ENCODE results near the gene MTMR12.

The MTMR12 gene

GRCh38 chr5:32206509-32207354 is 106.0 kb downstream of the MTMR12 start:
- H3K4me1 ChIP-seq (ENCODE audit: insufficient read depth, low read length) = 0 out of 2 replicates have a peak, but pooled peaks cover 5% of the 10 kb centered on the region
- H3K9me3 ChIP-seq (ENCODE audit: control insufficient read depth, insufficient read depth, low read length) = no peaks in the 10 kb centered on the region; the same call in 1 of the 2 replicates
- no peak overlapping the region for H3K9ac ChIP-seq (ENCODE audit: low read depth, low read length)
- no peaks in the 10 kb centered on the region for H3K36me3 ChIP-seq (ENCODE audit: insufficient read depth, low read length)

- H3K9ac ChIP-seq (ENCODE audit: low read depth, low read length) = no peak overlapping the region
- 0 out of 2 replicates have a peak, but pooled peaks cover 2% of the 10 kb centered on the region for H3K4me1 ChIP-seq (ENCODE audit: insufficient read depth, low read length)
- H3K36me3 ChIP-seq (ENCODE audit: insufficient read depth, low read length) = no peaks in the 10 kb centered on the region
- no peaks in the 10 kb centered on the region; the same call in 1 of the 2 replicates for H3K9me3 ChIP-seq (ENCODE audit: control insufficient read depth, insufficient read depth, low read length)
Observed at GRCh38 chr5:32206053-32206452, 106.7 kb downstream of the MTMR12 start.

- Histone ChIP-seq H3K36me3 (ENCODE audit: insufficient read depth, low read length) (no peaks in the 10 kb centered on the region), H3K4me1 (ENCODE audit: insufficient read depth, low read length) (no peaks in the 10 kb centered on the region), H3K9ac (ENCODE audit: low read depth, low read length) (no peak overlapping the region), H3K9me3 (ENCODE audit: control insufficient read depth, insufficient read depth, low read length) (no peaks in the 10 kb centered on the region; the same call in 1 of the 2 replicates)
Observed at GRCh38 chr5:32202394-32202793, 110.3 kb downstream of the MTMR12 start.

GRCh38 chr5:32201122-32201753 is 111.5 kb downstream of the MTMR12 start:
- Histone ChIP-seq H3K36me3 (ENCODE audit: insufficient read depth, low read length) (no peaks in the 10 kb centered on the region), H3K4me1 (ENCODE audit: insufficient read depth, low read length) (no peaks in the 10 kb centered on the region), H3K9me3 (ENCODE audit: control insufficient read depth, insufficient read depth, low read length) (no peaks in the 10 kb centered on the region), H3K9ac (ENCODE audit: low read depth, low read length) (no peak overlapping the region)

GRCh38 chr5:32197032-32197431 is 115.7 kb downstream of the MTMR12 start:
- no peaks in the 10 kb centered on the region for H3K9me3 ChIP-seq (ENCODE audit: control insufficient read depth, insufficient read depth, low read length)
- no peaks in the 10 kb centered on the region for H3K4me1 ChIP-seq (ENCODE audit: insufficient read depth, low read length)
- no peak overlapping the region for H3K9ac ChIP-seq (ENCODE audit: low read depth, low read length)
- H3K36me3 ChIP-seq (ENCODE audit: insufficient read depth, low read length) = no peaks in the 10 kb centered on the region

GRCh38 chr5:32195265-32195664 is 117.5 kb downstream of the MTMR12 start:
- H3K4me1 ChIP-seq (ENCODE audit: insufficient read depth, low read length) = no peaks in the 10 kb centered on the region
- no peaks in the 10 kb centered on the region for H3K36me3 ChIP-seq (ENCODE audit: insufficient read depth, low read length)
- no peak overlapping the region for H3K9ac ChIP-seq (ENCODE audit: low read depth, low read length)
- H3K9me3 ChIP-seq (ENCODE audit: control insufficient read depth, insufficient read depth, low read length) = no peaks in the 10 kb centered on the region

- Histone ChIP-seq H3K36me3 (ENCODE audit: insufficient read depth, low read length) (no peaks in the 10 kb centered on the region), H3K9ac (ENCODE audit: low read depth, low read length) (no peak overlapping the region), H3K4me1 (ENCODE audit: insufficient read depth, low read length) (no peaks in the 10 kb centered on the region), H3K9me3 (ENCODE audit: control insufficient read depth, insufficient read depth, low read length) (no peaks in the 10 kb centered on the region)
Observed at GRCh38 chr5:32193591-32193990, 119.1 kb downstream of the MTMR12 start.

- H3K36me3 ChIP-seq (ENCODE audit: insufficient read depth, low read length) = no peaks in the 10 kb centered on the region
- no peaks in the 10 kb centered on the region for H3K4me1 ChIP-seq (ENCODE audit: insufficient read depth, low read length)
- H3K9me3 ChIP-seq (ENCODE audit: control insufficient read depth, insufficient read depth, low read length) = no peaks in the 10 kb centered on the region
- no peak overlapping the region for H3K9ac ChIP-seq (ENCODE audit: low read depth, low read length)
Observed at GRCh38 chr5:32190095-32190494, 122.6 kb downstream of the MTMR12 start.

GRCh38 chr5:32187675-32188074 is 125.1 kb downstream of the MTMR12 start:
- H3K4me1 ChIP-seq (ENCODE audit: insufficient read depth, low read length) = no peaks in the 10 kb centered on the region
- no peaks in the 10 kb centered on the region for H3K36me3 ChIP-seq (ENCODE audit: insufficient read depth, low read length)
- no peak overlapping the region for H3K9ac ChIP-seq (ENCODE audit: low read depth, low read length)
- no peaks in the 10 kb centered on the region for H3K9me3 ChIP-seq (ENCODE audit: control insufficient read depth, insufficient read depth, low read length)

- no peaks in the 10 kb centered on the region; the same call in 1 of the 2 replicates for H3K4me1 ChIP-seq (ENCODE audit: insufficient read depth, low read length)
- H3K36me3 ChIP-seq (ENCODE audit: insufficient read depth, low read length) = no peaks in the 10 kb centered on the region
- H3K9me3 ChIP-seq (ENCODE audit: control insufficient read depth, insufficient read depth, low read length) = no peaks in the 10 kb centered on the region
- H3K9ac ChIP-seq (ENCODE audit: low read depth, low read length) = no peak overlapping the region
Observed at GRCh38 chr5:32182463-32183063, 130.2 kb downstream of the MTMR12 start.

All from ES-I3 (cell line).